ENCODE data around the gene COX15.
"Not testable (repeated sequence)": the region's sequence is repeated elsewhere in the genome, so short reads cannot be mapped to it uniquely, and the experiment has no call there.

The COX15 gene

GRCh38 chr10:99740933-99741559 is 9.1 kb upstream of the COX15 start:
- no peak for DNase-seq (ENCODE audit: low spot score)

- no peak for DNase-seq (ENCODE audit: low spot score)
Observed at GRCh38 chr10:99740260-99740659, 8.3 kb upstream of the COX15 start.

- not testable (repeated sequence) for DNase-seq (ENCODE audit: low spot score)
Observed at GRCh38 chr10:99734111-99734510, 2.2 kb upstream of the COX15 start.

GRCh38 chr10:99733366-99733765 is 1.4 kb upstream of the COX15 start:
- DNase-seq (ENCODE audit: low spot score) = no peak

GRCh38 chr10:99731306-99732032 is 458 bp downstream of the COX15 start:
- DNase-seq (ENCODE audit: low spot score) = no peak

- no peak for DNase-seq (ENCODE audit: low spot score)
Observed at GRCh38 chr10:99730026-99730425, 1.9 kb downstream of the COX15 start.

- no peak for DNase-seq (ENCODE audit: low spot score)
Observed at GRCh38 chr10:99720387-99720786, 11.5 kb downstream of the COX15 start.

- no peak for DNase-seq (ENCODE audit: low spot score)
Observed at GRCh38 chr10:99714446-99714845, 17.5 kb downstream of the COX15 start.

- DNase-seq (ENCODE audit: low spot score) = peak; percentile 37
Observed at GRCh38 chr10:99711129-99711719, 20.7 kb downstream of the COX15 start.

- DNase-seq (ENCODE audit: low spot score) = no peak
Observed at GRCh38 chr10:99709480-99710229, 22.3 kb downstream of the COX15 start.

- DNase-seq (ENCODE audit: low spot score) = no peak
Observed at GRCh38 chr10:99708428-99709012, 23.4 kb downstream of the COX15 start.

GRCh38 chr10:99700649-99701048 is 31.3 kb downstream of the COX15 start:
- DNase-seq (ENCODE audit: low spot score) = no peak

GRCh38 chr10:99698504-99699080 is 33.3 kb downstream of the COX15 start:
- no peak for DNase-seq (ENCODE audit: low spot score)

- DNase-seq (ENCODE audit: low spot score) = no peak
Observed at GRCh38 chr10:99695761-99696160, 36.2 kb downstream of the COX15 start.

GRCh38 chr10:99693933-99694583 is 37.9 kb downstream of the COX15 start:
- DNase-seq (ENCODE audit: low spot score) = no peak

GRCh38 chr10:99689461-99689860 is 42.5 kb downstream of the COX15 start:
- DNase-seq (ENCODE audit: low spot score) = no peak

GRCh38 chr10:99685597-99685967 is 46.3 kb downstream of the COX15 start:
- no peak for DNase-seq (ENCODE audit: low spot score)

- no peak for DNase-seq (ENCODE audit: low spot score)
Observed at GRCh38 chr10:99682752-99683151, 49.2 kb downstream of the COX15 start.

Measured in CD4-positive, alpha-beta T cell treated with Interleukin-2 at 100 ng/mL for 4 hours (primary cell).